Heart left ventricle (tissue), 16 donors: ENCODE measurements around the gene AKAP13. TPM values are rescaled to one million over a fixed set of nuclear protein-coding genes. Genes with fewer than 3 reads are reported as not detected.

ENCODE experiments used
- ATAC-seq, 4 donors: fragments of 200-7000 bp; cut with Tn5 transposase; one replicate each; pipeline ENCODE4 v1.9.1; 2020 to 2022; ENCODE audit warnings: moderate library complexity in 4 of 4, mild to moderate bottlenecking in 3 of 4, moderate number of reproducible peaks in 1 of 4
- DNase-seq, 5 donors: peaks; one replicate each; pipeline ENCODE4 v3.0.0-alpha.2; 2020
- H3K27ac ChIP-seq, 12 donors: fragments of 200-600 bp; sonication (generic) in 4 of 12; one replicate each; pipeline versions ENCODE4 v1.5.0 to v1.8.0; 2016 to 2022; ENCODE audit warnings: mild to moderate bottlenecking in 2 of 12
- H3K27me3 ChIP-seq, 9 donors: fragments of 200-600 bp; sonication (generic) in 2 of 9; one replicate each; pipeline versions ENCODE4 v1.5.1 to v1.8.0; 2016 to 2022; ENCODE audit warnings: mild to moderate bottlenecking in 3 of 9
- H3K36me3 ChIP-seq, 9 donors: fragments of 200-600 bp; sonication (generic) in 2 of 9; one replicate each; pipeline versions ENCODE4 v1.5.0 to v1.8.0; 2018 to 2022; ENCODE audit warnings: mild to moderate bottlenecking in 2 of 9
- H3K4me1 ChIP-seq, 12 donors: fragments of 200-600 bp; sonication (generic) in 4 of 12; one replicate each; pipeline versions ENCODE4 v1.5.0 to v1.8.0; 2016 to 2022; ENCODE audit warnings: mild to moderate bottlenecking in 3 of 12
- H3K4me3 ChIP-seq, 12 donors: fragments of 200-600 bp; sonication (generic) in 4 of 12; one replicate each; pipeline versions ENCODE4 v1.5.0 to v1.8.0; 2017 to 2022; ENCODE audit warnings: mild to moderate bottlenecking in 9 of 12, moderate library complexity in 4 of 12
- H3K9me3 ChIP-seq, 12 donors: fragments of 200-600 bp; sonication (generic) in 4 of 12; one replicate each; pipeline versions ENCODE4 v1.5.0 to v1.8.0; 2016 to 2022; ENCODE audit warnings: mild to moderate bottlenecking in 1 of 12
- CTCF ChIP-seq, 12 donors: fragments of 200-600 bp; sonication (generic) in 4 of 12; IDR thresholded peaks; one replicate each; pipeline versions ENCODE4 v1.5.0 to v1.8.0; 2018 to 2022; ENCODE audit warnings: antibody characterized with exemption in 12 of 12, mild to moderate bottlenecking in 5 of 12
- POLR2A ChIP-seq, 2 donors: fragments of 450-650 bp; IDR thresholded peaks; one replicate each; pipeline ENCODE4 v1.6.1; 2017; ENCODE audit warnings: antibody characterized with exemption in 2 of 2, mild to moderate bottlenecking in 2 of 2, moderate library complexity in 2 of 2
- WGBS, 4 donors: extraction: QIAGEN DNeasy Blood & Tissue Kit in 2 of 4; methylation state at CpG; one replicate each; pipeline versions ENCODE4 v1.1.5 to v1.1.7; 2013 to 2018; 5-methylcytosine and 5-hydroxymethylcytosine counted together
- intact Hi-C, 10 donors: fragments of 100-400 bp; cut with DNase I; formaldehyde crosslinking; loops; one replicate each; pipeline versions ENCODE4 v1.11.1 to v1.14.2; 2022
- polyA plus RNA-seq, 2 donors: library from polyadenylated mRNA; stranded (reverse); fragments of 200-250 nt; gene quantifications; one replicate each; pipeline ENCODE4 v1.2.3, GENCODE V29; 2013
- total RNA-seq, 9 donors: library from RNA; depleted of rRNA in 2 of 9; stranded (reverse); fragments of >200 nt in 2 of 9; fragmentation: NEBNext Ultra II Directional in 3 of 9; extraction: Animal tissue kit (Norgen Biotek cat#: 25700) in 3 of 9; gene quantifications; one replicate each; pipeline versions ENCODE4 v1.1.0 to v1.2.4, GENCODE V29; 2016 to 2023
- donor health status: ischemic (EF 13 %, LVEDD 7.1; RV severe dilation, severe dysfunction).
- donor health status: healthy with polysubstance abuse.
- donor health status: DM: no; HTN: yes; CAD: no.
- donor health status: DM: no; HTN: no; CAD: no.
- donor health status: ischemic (EF 25% LVEDD 6.9; RV normal size, moderate dysfunction).
- donor health status: ischemic (EF 25% LVEDD 5.7; RV mildly dilated, moderate dysfunction).
- donor health status: healthy.
- donor health status: DM: yes; HTN: yes; CAD: no.
- donor health status: ischemic (EF 35%, LVEDD 5.7; RV mildly dilated, moderate dysfunction).
- donor health status: nonischemic (EF 11% LVEDD 7.7; RV severe dilation, severe dysfunction).
- donor health status: DM: yes; HTN: yes; CAD: no.
- donor health status: PGD.
- donor health status: ischemic (EF 29% LVEDD 5.4; RV normal size, mild dysfunction).
- donor health status: nonischemic (EF 23%, LVEDD 6.1; RV moderate dilation, normal function).

The AKAP13 gene
- total and polyA plus RNA-seq, 11 donors: 124 to 598 (median 340) TPM

- peak overlapping the region in 11 of 12 donors; percentile 3 to 66 (median 49) for H3K4me3 ChIP-seq
- no peaks in the 10 kb centered on the region for H3K9me3 ChIP-seq
- peaks cover 17 to 98% (median 84%) of the 10 kb centered on the region in 12 donors for H3K4me1 ChIP-seq
- no peak for TF ChIP-seq POLR2A (IDR thresholded peaks at IDR 0.05)
- TF ChIP-seq CTCF (IDR thresholded peaks at IDR 0.05): no peak
- WGBS, 4 donors: 40 to 57% (median 48%) methylated on average over 3 of the region's 3 CpGs
- peak in 4 of 5 donors; percentile 30 to 73 (median 53) for DNase-seq
- H3K27me3 ChIP-seq: no peaks in the 10 kb centered on the region
- intact Hi-C loops: loop anchor here in 7 of 10 donors (5.0 to 10.0 kb wide), 10 partner anchors 39 to 254 kb away; no protein-coding TSS in a partner anchor
- peak overlapping the region; percentile 82 to 96 (median 88) for H3K27ac ChIP-seq
- H3K36me3 ChIP-seq: peaks cover 0 to 45% (median 30%) of the 10 kb centered on the region in 9 donors
- ATAC-seq: peak in 1 of 4 donors; percentile 2
Measured at GRCh38 chr15:85580879-85581278, 200.5 kb downstream of the AKAP13 start.

- Histone ChIP-seq H3K27ac (peak overlapping the region; percentile 82 to 96 (median 88)), H3K27me3 (no peaks in the 10 kb centered on the region), H3K4me3 (peak overlapping the region in 11 of 12 donors; percentile 29 to 66 (median 54)), H3K4me1 (peaks cover 17 to 99% (median 81%) of the 10 kb centered on the region in 12 donors), H3K9me3 (no peaks in the 10 kb centered on the region), H3K36me3 (peaks cover 0 to 48% (median 35%) of the 10 kb centered on the region in 9 donors)
- ATAC-seq (peak; percentile 25 to 61 (median 51)), DNase-seq (peak; percentile 67 to 88 (median 76))
- intact Hi-C loops: loop anchor here in 7 of 10 donors (5.0 to 10.0 kb wide), 10 partner anchors 39 to 253 kb away; no protein-coding TSS in a partner anchor
- TF ChIP-seq CTCF (IDR thresholded peaks at IDR 0.05): no peak
- no peak for TF ChIP-seq POLR2A (IDR thresholded peaks at IDR 0.05)
- 9 to 30% (median 23%) methylated on average over 5 to 8 of the region's 8 CpGs for WGBS, 4 donors
Measured at GRCh38 chr15:85581495-85581894, 201.1 kb downstream of the AKAP13 start.

DNA sequence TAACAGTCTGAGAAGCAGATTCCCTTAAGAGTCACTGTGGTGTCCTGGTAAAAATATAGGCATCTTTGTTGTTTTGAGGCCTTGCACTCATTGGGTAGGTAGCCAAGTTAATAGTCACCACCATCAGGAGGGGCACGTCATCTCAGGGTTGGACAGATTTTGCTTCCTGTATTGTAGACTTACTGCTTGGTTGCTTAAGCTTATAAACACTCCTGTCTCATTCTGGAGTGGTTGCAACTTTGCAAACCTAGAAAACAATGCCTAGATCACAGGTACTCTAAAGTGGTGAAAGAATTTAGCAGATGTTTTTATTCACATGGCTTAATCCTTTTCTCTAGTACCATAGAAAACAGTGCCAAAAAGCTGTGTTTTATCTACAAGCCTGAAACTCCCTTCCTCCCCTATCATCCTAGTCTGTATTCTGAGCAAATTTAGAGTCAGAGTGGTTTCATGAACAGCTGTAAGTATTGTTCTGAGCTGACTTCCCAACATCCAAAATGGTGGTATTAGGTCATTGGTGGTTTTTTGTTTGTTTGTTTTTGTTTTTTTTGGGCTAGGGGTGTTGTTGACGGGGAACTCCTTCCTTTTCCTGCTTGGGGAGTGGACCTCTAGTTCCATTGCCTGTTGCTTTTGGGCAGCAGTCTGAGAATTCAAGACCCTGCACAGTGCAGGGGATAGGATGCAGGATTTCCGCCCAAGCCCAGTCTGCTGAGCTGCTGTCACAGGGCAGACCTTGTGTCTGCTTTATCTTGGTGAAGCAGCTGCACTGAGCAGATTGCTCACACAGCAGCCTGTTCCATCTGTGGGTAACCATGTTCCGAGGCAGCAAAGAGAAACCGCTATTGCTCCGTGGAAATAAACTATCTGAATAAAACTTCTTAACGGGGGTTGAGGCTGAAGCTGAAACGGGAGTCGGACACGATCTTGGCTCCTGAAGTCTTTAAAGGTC is 202.0 kb downstream of the AKAP13 start:
- peak overlapping the region; percentile 82 to 96 (median 88) for H3K27ac ChIP-seq
- peak; percentile 74 to 83 (median 80) for DNase-seq
- H3K36me3 ChIP-seq: peaks cover 0 to 50% (median 42%) of the 10 kb centered on the region in 9 donors
- no peaks in the 10 kb centered on the region for H3K27me3 ChIP-seq
- TF ChIP-seq POLR2A (IDR thresholded peaks at IDR 0.05) (peak in 1 of 2 donors; percentile 50), CTCF (IDR thresholded peaks at IDR 0.05) (no peak)
- ATAC-seq: peak; percentile 53 to 76 (median 61)
- peak overlapping the region; percentile 29 to 66 (median 53) for H3K4me3 ChIP-seq
- WGBS, 4 donors: 1 to 5% (median 4%) methylated on average over 9 to 10 of the region's 10 CpGs
- peaks cover 17 to 96% (median 78%) of the 10 kb centered on the region in 12 donors for H3K4me1 ChIP-seq
- no peaks in the 10 kb centered on the region for H3K9me3 ChIP-seq
- intact Hi-C loops: loop anchor here in 7 of 10 donors (2.0 to 10.0 kb wide), 11 partner anchors 40 to 252 kb away; no protein-coding TSS in a partner anchor
